ENCODE data around the gene HCN2.

The HCN2 gene

GRCh38 chr19:572743-573518 is 16.8 kb upstream of the HCN2 start:
- H3K23ac ChIP-seq (ENCODE audit: low read length), result no peak overlapping the region
- peak overlapping the region; percentile 87 for H4K91ac ChIP-seq (ENCODE audit: low read depth, low read length)
- peak overlapping the region; percentile 92 for H2AK5ac ChIP-seq (ENCODE audit: low read length)
- H3K27ac ChIP-seq (ENCODE audit: low read depth, low read length), result peak overlapping the region; percentile 76
- peak overlapping the region; percentile 87 for H3K4me2 ChIP-seq (ENCODE audit: low read length)
- H4K12ac ChIP-seq (ENCODE audit: low read depth, low read length), result peak overlapping the region; percentile 1
- H3K18ac ChIP-seq (ENCODE audit: low read length), result peak overlapping the region; percentile 98
- H3K4me3 ChIP-seq (ENCODE audit: low read depth, low read length), result peak overlapping the region; percentile 98
- peak overlapping the region; percentile 31 for H4K8ac ChIP-seq (ENCODE audit: low read depth, low read length)
- peak in 1 of 2 donors; percentile 49 for DNase-seq
- H2BK12ac ChIP-seq (ENCODE audit: low read length), result peak overlapping the region; percentile 28
- WGBS (ENCODE audit: extremely low coverage, insufficient coverage, insufficient read length), result no CpG with 5 or more reads among the region's 55 CpGs
- peaks cover 45% of the 10 kb centered on the region for H3K79me2 ChIP-seq (ENCODE audit: control insufficient read depth, insufficient read depth, low read length, poor library complexity)
- H3K9me3 ChIP-seq (ENCODE audit: insufficient read depth, low read depth, low read length), result no peaks in the 10 kb centered on the region
- peak overlapping the region; percentile 80 for H2BK120ac ChIP-seq (ENCODE audit: insufficient read depth, low read length, poor library complexity)
- H3K14ac ChIP-seq (ENCODE audit: low read length), result peak overlapping the region; percentile 38
- peak overlapping the region; percentile 85 for H2BK5ac ChIP-seq (ENCODE audit: low read depth, low read length, poor library complexity)
- no peaks in the 10 kb centered on the region for H3K27me3 ChIP-seq (ENCODE audit: insufficient read depth, low read length)
- peaks cover 13 to 17% of the 10 kb centered on the region in 2 experiments for H3K36me3 ChIP-seq (ENCODE audit: control insufficient read depth in 1 of 2, insufficient read depth in 2 of 2, low read length in 2 of 2)
- peaks cover 18% of the 10 kb centered on the region for H3K79me1 ChIP-seq (ENCODE audit: low read length)
- H2AFZ ChIP-seq (ENCODE audit: insufficient read depth, low read length, poor library complexity), result peak overlapping the region; percentile 62
- H3K4me1 ChIP-seq (ENCODE audit: control insufficient read depth in 1 of 2, insufficient read depth in 2 of 2, low read length in 2 of 2), result peaks cover 16 to 32% of the 10 kb centered on the region in 2 experiments
- peak overlapping the region; percentile 65 for H3K4ac ChIP-seq (ENCODE audit: low read depth, low read length)
- H3K9ac ChIP-seq (ENCODE audit: low read length), result peak overlapping the region; percentile 98

- no CpG with 5 or more reads among the region's 15 CpGs for WGBS (ENCODE audit: extremely low coverage, insufficient coverage, insufficient read length)
- peak overlapping the region; percentile 51 for H2BK12ac ChIP-seq (ENCODE audit: low read length)
- peak overlapping the region; percentile 65 for H3K4ac ChIP-seq (ENCODE audit: low read depth, low read length)
- H2BK120ac ChIP-seq (ENCODE audit: insufficient read depth, low read length, poor library complexity), result peak overlapping the region; percentile 11
- no peaks in the 10 kb centered on the region for H3K9me3 ChIP-seq (ENCODE audit: insufficient read depth, low read depth, low read length)
- no peaks in the 10 kb centered on the region for H3K27me3 ChIP-seq (ENCODE audit: insufficient read depth, low read length)
- no peak overlapping the region for H3K23ac ChIP-seq (ENCODE audit: low read length)
- H3K4me1 ChIP-seq (ENCODE audit: control insufficient read depth in 1 of 2, insufficient read depth in 2 of 2, low read length in 2 of 2), result peaks cover 16 to 30% of the 10 kb centered on the region in 2 experiments
- peak overlapping the region; percentile 87 for H4K91ac ChIP-seq (ENCODE audit: low read depth, low read length)
- H3K4me3 ChIP-seq (ENCODE audit: low read depth, low read length), result peak overlapping the region; percentile 98
- H4K12ac ChIP-seq (ENCODE audit: low read depth, low read length), result no peak overlapping the region
- peak overlapping the region; percentile 98 for H3K9ac ChIP-seq (ENCODE audit: low read length)
- H3K14ac ChIP-seq (ENCODE audit: low read length), result peak overlapping the region; percentile 38
- DNase-seq, result peak in 1 of 2 donors; percentile 20
- peaks cover 48% of the 10 kb centered on the region for H3K79me2 ChIP-seq (ENCODE audit: control insufficient read depth, insufficient read depth, low read length, poor library complexity)
- H4K8ac ChIP-seq (ENCODE audit: low read depth, low read length), result peak overlapping the region; percentile 31
- no peak overlapping the region for H2AK5ac ChIP-seq (ENCODE audit: low read length)
- no peak overlapping the region for H3K27ac ChIP-seq (ENCODE audit: low read depth, low read length)
- H2AFZ ChIP-seq (ENCODE audit: insufficient read depth, low read length, poor library complexity), result peak overlapping the region; percentile 23
- no peak overlapping the region for H3K18ac ChIP-seq (ENCODE audit: low read length)
- H3K4me2 ChIP-seq (ENCODE audit: low read length), result peak overlapping the region; percentile 87
- peaks cover 18% of the 10 kb centered on the region for H3K79me1 ChIP-seq (ENCODE audit: low read length)
- H3K36me3 ChIP-seq (ENCODE audit: control insufficient read depth in 1 of 2, insufficient read depth in 2 of 2, low read length in 2 of 2), result peaks cover 16 to 22% of the 10 kb centered on the region in 2 experiments
- H2BK5ac ChIP-seq (ENCODE audit: low read depth, low read length, poor library complexity), result no peak overlapping the region
Observed at GRCh38 chr19:573519-573825, 16.2 kb upstream of the HCN2 start.

GRCh38 chr19:574658-575526 is 14.8 kb upstream of the HCN2 start:
- Histone ChIP-seq H2AFZ (ENCODE audit: insufficient read depth, low read length, poor library complexity) (no peak overlapping the region), H3K4me3 (ENCODE audit: low read depth, low read length) (no peak overlapping the region), H2AK5ac (ENCODE audit: low read length) (no peak overlapping the region), H4K12ac (ENCODE audit: low read depth, low read length) (no peak overlapping the region), H3K9ac (ENCODE audit: low read length) (no peak overlapping the region), H3K79me2 (ENCODE audit: control insufficient read depth, insufficient read depth, low read length, poor library complexity) (peaks cover 48% of the 10 kb centered on the region), H4K91ac (ENCODE audit: low read depth, low read length) (no peak overlapping the region), H3K4ac (ENCODE audit: low read depth, low read length) (peak overlapping the region; percentile 95), H3K79me1 (ENCODE audit: low read length) (peaks cover 18% of the 10 kb centered on the region), H3K27me3 (ENCODE audit: insufficient read depth, low read length) (no peaks in the 10 kb centered on the region), H2BK12ac (ENCODE audit: low read length) (no peak overlapping the region), H3K23ac (ENCODE audit: low read length) (no peak overlapping the region), H2BK5ac (ENCODE audit: low read depth, low read length, poor library complexity) (no peak overlapping the region), H3K18ac (ENCODE audit: low read length) (no peak overlapping the region), H3K4me2 (ENCODE audit: low read length) (peak overlapping the region; percentile 5), H3K36me3 (ENCODE audit: control insufficient read depth in 1 of 2, insufficient read depth in 2 of 2, low read length in 2 of 2) (peaks cover 26 to 34% of the 10 kb centered on the region in 2 experiments), H3K9me3 (ENCODE audit: insufficient read depth, low read depth, low read length) (no peaks in the 10 kb centered on the region), H3K27ac (ENCODE audit: low read depth, low read length) (no peak overlapping the region), H3K4me1 (ENCODE audit: control insufficient read depth in 1 of 2, insufficient read depth in 2 of 2, low read length in 2 of 2) (peaks cover 16 to 30% of the 10 kb centered on the region in 2 experiments), H3K14ac (ENCODE audit: low read length) (no peak overlapping the region), H4K8ac (ENCODE audit: low read depth, low read length) (no peak overlapping the region), H2BK120ac (ENCODE audit: insufficient read depth, low read length, poor library complexity) (no peak overlapping the region)
- DNase-seq, result peak in 1 of 2 donors; percentile 27
- WGBS (ENCODE audit: extremely low coverage, insufficient coverage, insufficient read length), result no CpG with 5 or more reads among the region's 32 CpGs

- peaks cover 18% of the 10 kb centered on the region for H3K79me1 ChIP-seq (ENCODE audit: low read length)
- H3K14ac ChIP-seq (ENCODE audit: low read length), result no peak overlapping the region
- no peak overlapping the region for H2BK120ac ChIP-seq (ENCODE audit: insufficient read depth, low read length, poor library complexity)
- H3K4me3 ChIP-seq (ENCODE audit: low read depth, low read length), result no peak overlapping the region
- no peak overlapping the region for H2BK5ac ChIP-seq (ENCODE audit: low read depth, low read length, poor library complexity)
- H3K4me2 ChIP-seq (ENCODE audit: low read length), result no peak overlapping the region
- H3K18ac ChIP-seq (ENCODE audit: low read length), result peak overlapping the region; percentile 18
- no peak overlapping the region for H3K9ac ChIP-seq (ENCODE audit: low read length)
- peaks cover 16 to 30% of the 10 kb centered on the region in 2 experiments for H3K4me1 ChIP-seq (ENCODE audit: control insufficient read depth in 1 of 2, insufficient read depth in 2 of 2, low read length in 2 of 2)
- no peaks in the 10 kb centered on the region for H3K9me3 ChIP-seq (ENCODE audit: insufficient read depth, low read depth, low read length)
- no peak overlapping the region for H4K91ac ChIP-seq (ENCODE audit: low read depth, low read length)
- no peak overlapping the region for H2BK12ac ChIP-seq (ENCODE audit: low read length)
- H3K79me2 ChIP-seq (ENCODE audit: control insufficient read depth, insufficient read depth, low read length, poor library complexity), result peaks cover 48% of the 10 kb centered on the region
- no CpG with 5 or more reads among the region's 38 CpGs for WGBS (ENCODE audit: extremely low coverage, insufficient coverage, insufficient read length)
- H3K23ac ChIP-seq (ENCODE audit: low read length), result no peak overlapping the region
- H3K27ac ChIP-seq (ENCODE audit: low read depth, low read length), result no peak overlapping the region
- H3K4ac ChIP-seq (ENCODE audit: low read depth, low read length), result peak overlapping the region; percentile 98
- H2AK5ac ChIP-seq (ENCODE audit: low read length), result no peak overlapping the region
- no peak overlapping the region for H4K12ac ChIP-seq (ENCODE audit: low read depth, low read length)
- H4K8ac ChIP-seq (ENCODE audit: low read depth, low read length), result no peak overlapping the region
- peaks cover 33 to 42% of the 10 kb centered on the region in 2 experiments for H3K36me3 ChIP-seq (ENCODE audit: control insufficient read depth in 1 of 2, insufficient read depth in 2 of 2, low read length in 2 of 2)
- DNase-seq, result no peak
- no peaks in the 10 kb centered on the region for H3K27me3 ChIP-seq (ENCODE audit: insufficient read depth, low read length)
- H2AFZ ChIP-seq (ENCODE audit: insufficient read depth, low read length, poor library complexity), result no peak overlapping the region
Observed at GRCh38 chr19:575527-576506, 13.9 kb upstream of the HCN2 start.

All from trophoblast cell (in vitro differentiated cells and primary cell).